T1000 (cell line): ENCODE measurements around the gene ERCC6L2.

Experiments
- DNase-seq: peaks from one replicate; lab custom pipeline; 2025; ENCODE audit warnings: mixed read lengths; lab: John Stamatoyannopoulos, UW

The ERCC6L2 gene

GRCh38 chr9:95981761-95982390 is 106.4 kb downstream of the ERCC6L2 start:
- DNase-seq = no peak

DNA sequence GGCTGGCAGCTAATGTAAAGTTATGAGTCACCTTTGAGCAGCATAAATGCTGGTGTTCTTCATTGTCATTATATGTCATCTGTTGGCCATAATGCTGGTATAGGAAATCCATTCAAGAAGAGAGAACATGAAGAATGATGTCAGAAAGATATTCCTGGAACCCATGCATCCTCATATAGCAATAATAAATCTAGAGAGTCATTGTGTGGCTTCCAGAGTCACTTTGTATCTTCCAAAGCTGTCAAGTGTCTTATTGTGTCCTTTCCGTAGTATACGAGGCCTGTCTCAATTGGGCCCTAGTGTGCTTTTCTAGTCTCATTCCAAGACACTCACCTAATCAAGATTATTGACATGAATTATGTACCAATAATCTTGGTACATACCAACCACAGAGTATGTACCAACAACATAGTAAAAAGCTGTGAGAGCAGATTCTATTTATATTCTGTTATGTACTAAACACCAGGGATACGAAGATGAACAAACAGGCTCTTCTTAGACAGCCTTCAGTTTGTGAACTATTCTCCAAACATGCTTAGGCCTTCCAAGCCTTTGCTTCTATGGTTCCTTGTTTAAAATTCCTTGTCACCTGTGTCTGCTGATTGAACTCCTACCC is 110.1 kb downstream of the ERCC6L2 start:
- no peak for DNase-seq

- DNase-seq = no peak
These were observed 113.8 kb downstream of the ERCC6L2 start for GRCh38 chr9:95989297-95989696.

DNA sequence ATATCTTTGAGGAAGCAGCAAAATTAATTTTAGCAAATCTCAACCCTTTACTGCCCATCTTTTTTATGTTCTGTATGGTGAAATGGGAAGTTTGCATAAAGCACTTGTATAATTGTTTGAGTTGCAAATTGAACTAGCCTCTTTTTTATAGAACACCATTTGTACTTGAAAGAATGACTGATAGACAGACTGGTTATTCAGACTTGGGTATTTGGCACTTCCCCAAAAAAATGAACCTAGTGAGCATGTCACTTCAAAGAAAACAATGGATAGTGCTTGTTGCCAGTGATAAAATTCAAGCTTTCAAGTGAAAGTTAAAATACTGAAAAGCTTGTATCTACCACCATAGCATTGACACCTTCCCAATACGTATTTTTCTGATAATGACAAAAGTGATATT is 115.8 kb downstream of the ERCC6L2 start:
- DNase-seq = no peak

DNA sequence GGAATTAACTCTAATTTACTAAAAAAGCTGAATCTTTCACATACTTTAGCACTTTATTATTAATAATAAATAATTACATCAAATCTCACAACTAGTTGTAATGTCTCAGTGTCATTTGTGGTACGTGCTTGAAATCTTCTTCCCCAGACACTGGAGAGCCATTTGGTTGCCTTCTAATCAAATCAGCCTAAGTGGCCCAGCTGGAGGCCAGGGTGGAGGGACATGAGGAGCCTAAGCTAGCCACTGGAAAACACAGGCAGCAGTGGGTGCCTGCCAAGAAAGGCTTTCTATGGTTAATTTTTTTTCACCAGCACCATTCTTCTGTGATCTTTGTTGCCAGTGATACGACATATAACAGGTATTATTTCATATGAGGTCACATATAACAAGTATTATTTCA is 117.0 kb downstream of the ERCC6L2 start:
- DNase-seq = no peak

- DNase-seq = no peak
These were observed 117.8 kb downstream of the ERCC6L2 start for GRCh38 chr9:95993337-95993736.

DNA sequence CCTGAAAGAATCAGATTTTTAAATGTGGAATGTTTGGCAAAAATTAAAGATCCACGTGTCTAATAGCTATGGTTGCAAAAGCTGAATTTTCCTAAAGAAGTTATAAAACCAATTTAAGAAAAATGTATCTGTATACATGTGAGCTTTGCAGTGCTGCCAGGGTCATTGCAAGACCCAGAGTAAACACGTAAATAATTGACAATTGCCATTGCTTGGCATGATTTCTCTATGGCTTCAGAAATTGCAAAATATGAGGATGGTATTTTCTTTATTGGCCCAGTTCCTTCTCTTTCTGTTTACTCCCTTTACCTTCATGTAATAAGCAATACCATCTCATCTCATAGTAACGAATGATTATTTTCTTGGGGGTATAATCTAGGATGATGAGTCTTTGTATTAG is 123.9 kb downstream of the ERCC6L2 start:
- no peak for DNase-seq

DNA sequence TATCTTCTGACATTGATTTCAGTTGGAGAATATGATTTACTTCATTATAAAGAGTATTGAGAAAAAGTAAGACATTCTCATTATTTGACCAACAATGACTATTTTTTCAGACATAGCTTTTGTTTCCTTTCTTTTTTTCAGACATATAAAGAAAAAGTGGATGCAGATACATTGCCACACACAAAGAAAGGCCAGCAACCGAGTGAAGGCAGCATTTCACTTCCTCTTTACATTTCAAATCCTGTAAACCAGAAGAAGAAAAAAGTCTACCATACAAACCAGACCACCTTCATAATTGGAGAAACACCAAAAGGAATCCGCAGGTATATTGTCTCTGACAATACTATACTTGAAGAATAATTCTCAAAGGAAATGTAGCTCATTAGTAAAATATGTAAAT is 128.9 kb downstream of the ERCC6L2 start:
- no peak for DNase-seq

GRCh38 chr9:96006296-96006879 is 130.9 kb downstream of the ERCC6L2 start:
- DNase-seq = no peak

DNA sequence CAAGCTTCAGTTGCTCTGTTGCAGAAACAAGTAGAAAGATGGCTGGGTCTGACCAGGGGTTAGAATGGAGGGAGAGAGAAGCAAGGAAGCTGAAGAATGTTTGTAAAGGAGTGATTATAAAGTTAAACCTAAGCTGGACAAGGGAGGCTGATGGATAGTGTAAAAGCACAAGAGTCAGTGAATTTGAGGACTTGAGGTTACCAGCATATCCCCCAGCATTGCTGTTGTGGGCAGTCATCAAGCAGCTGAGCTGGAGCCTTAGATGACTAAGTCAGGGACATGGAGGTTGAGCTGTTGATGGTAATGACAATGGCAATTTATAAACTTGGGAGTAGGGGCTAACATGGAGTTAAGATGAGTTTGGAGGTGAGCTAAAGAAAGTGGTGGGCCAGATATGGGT is 131.5 kb downstream of the ERCC6L2 start:
- no peak for DNase-seq

GRCh38 chr9:96008502-96009222 is 133.2 kb downstream of the ERCC6L2 start:
- DNase-seq = no peak

GRCh38 chr9:96009223-96009602 is 133.7 kb downstream of the ERCC6L2 start:
- no peak for DNase-seq

DNA sequence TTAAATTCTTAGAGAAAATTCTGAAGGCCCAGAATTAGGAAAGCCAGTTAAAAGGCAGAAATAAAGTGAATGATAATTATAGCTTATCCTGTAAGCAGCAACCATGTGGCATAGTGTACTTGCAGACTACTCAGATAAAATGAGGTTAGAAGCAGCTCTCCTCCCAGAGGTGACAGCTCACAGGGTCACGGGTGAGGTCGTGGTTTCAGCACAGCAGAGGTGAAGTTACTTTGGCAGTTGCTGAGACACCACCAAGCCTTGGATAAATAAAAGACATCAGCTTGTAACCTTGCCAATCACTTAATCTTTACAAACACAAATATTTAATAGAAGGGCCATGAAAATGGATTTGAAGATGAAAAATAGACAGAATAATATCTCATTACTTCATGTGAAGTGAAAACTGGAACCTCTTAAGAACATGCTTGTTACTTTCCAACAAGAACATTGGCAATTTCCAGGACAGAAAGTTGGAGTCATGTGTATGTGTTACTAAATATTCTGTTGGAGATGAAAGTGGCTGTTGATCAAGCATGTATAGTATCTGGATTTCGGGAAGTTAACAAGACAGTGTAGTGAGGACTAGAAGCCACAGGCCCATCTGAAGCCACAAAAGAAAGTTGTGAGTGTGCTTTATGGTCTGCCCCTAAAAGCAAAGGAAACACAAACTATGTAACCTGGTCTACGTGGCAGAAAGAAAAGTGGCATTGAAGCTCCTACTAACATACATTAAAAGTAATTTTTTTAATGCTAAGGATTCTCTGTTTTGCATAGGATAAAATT is 134.4 kb downstream of the ERCC6L2 start:
- DNase-seq = no peak

GRCh38 chr9:96014078-96014477 is 138.6 kb downstream of the ERCC6L2 start:
- DNase-seq = no peak

- no peak for DNase-seq
These were observed 140.6 kb downstream of the ERCC6L2 start for GRCh38 chr9:96015876-96016686.
